ENCODE data around the gene SAMD11.

- TF ChIP-seq CTCF (IDR thresholded peaks at IDR 0.05) (no peak), POLR2A (IDR thresholded peaks at IDR 0.05) (no peak)
Observed at GRCh38 chr1:920521-920920, 3.2 kb upstream of the SAMD11 start.
